Left lung (tissue), 10 donors: Measurements from ENCODE around the gene ARFRP1. TPM values are rescaled to one million over a fixed set of nuclear protein-coding genes. Genes with fewer than 3 reads are reported as not detected.

Experiments used
- ATAC-seq: fragments of 200-7000 bp; cut with Tn5 transposase; one replicate; pipeline ENCODE4 v1.9.1; 2020; ENCODE audit warnings: moderate library complexity
- DNase-seq, 4 donors: peaks; one replicate each; pipeline ENCODE4 v3.0.0-alpha.2; 2013 to 2020
- H3K27ac ChIP-seq, 2 donors: fragments of 200-600 bp; sonication (generic) in 1 of 2; one replicate each; pipeline versions ENCODE4 v1.5.0 to v1.8.0; 2020 to 2021
- H3K27me3 ChIP-seq, 2 donors: fragments of 200-600 bp; sonication (generic) in 1 of 2; one replicate each; pipeline versions ENCODE4 v1.5.0 to v1.8.0; 2020 to 2021
- H3K36me3 ChIP-seq, 2 donors: fragments of 200-600 bp; sonication (generic) in 1 of 2; one replicate each; pipeline versions ENCODE4 v1.5.0 to v1.8.0; 2020 to 2021
- H3K4me1 ChIP-seq, 2 donors: fragments of 200-600 bp; one replicate each; pipeline ENCODE4 v1.8.0; 2021
- H3K4me3 ChIP-seq, 2 donors: fragments of 200-600 bp; sonication (generic) in 1 of 2; one replicate each; pipeline versions ENCODE4 v1.5.0 to v1.8.0; 2020 to 2021; ENCODE audit warnings: mild to moderate bottlenecking in 1 of 2
- H3K9me3 ChIP-seq, 2 donors: fragments of 200-600 bp; sonication (generic) in 1 of 2; one replicate each; pipeline versions ENCODE4 v1.5.0 to v1.8.0; 2020 to 2021
- CTCF ChIP-seq, 2 donors: fragments of 200-600 bp; sonication (generic) in 1 of 2; IDR thresholded peaks; one replicate each; pipeline versions ENCODE4 v1.5.0 to v1.8.0; 2021; ENCODE audit warnings: antibody characterized with exemption in 2 of 2
- intact Hi-C, 2 donors: fragments of 100-400 bp; cut with DNase I; formaldehyde crosslinking; loops; one replicate each; pipeline versions ENCODE4 v1.11.2 to v1.14.2; 2022
- polyA plus RNA-seq, 6 donors: library from polyadenylated mRNA; unstranded; fragments of 120-200 nt; gene quantifications; one replicate each; pipeline ENCODE4 v1.2.1, GENCODE V29; 2013; ENCODE audit not compliant: insufficient read length in 6 of 6
- total RNA-seq, 2 donors: library from RNA; stranded (reverse); fragmentation: NEBNext Ultra II Directional; extraction: Animal tissue kit (Norgen Biotek cat#: 25700); gene quantifications; one replicate each; pipeline ENCODE4 v1.2.1, GENCODE V29; 2021
- donor health status: DM: no; HTN: yes; CAD: no.
- donor health status: DM: no; HTN: no; CAD: no.

ARFRP1 gene
- total and polyA plus RNA-seq, 8 donors = 29.1 to 46.9 (median 32.8) TPM

- DNase-seq = peak in 1 of 4 donors; percentile 72
- peaks cover 0 to 10% of the 10 kb centered on the region in 2 donors for H3K27me3 ChIP-seq
Observed at GRCh38 chr20:63694584-63695423, 13.0 kb downstream of the ARFRP1 start.

GRCh38 chr20:63693733-63694583, 13.8 kb downstream of the ARFRP1 start:
- no peaks in the 10 kb centered on the region for H3K9me3 ChIP-seq
- TF ChIP-seq CTCF (IDR thresholded peaks at IDR 0.05) = no peak
- peaks cover 0 to 29% of the 10 kb centered on the region in 2 donors for H3K36me3 ChIP-seq
- peaks cover 0 to 10% of the 10 kb centered on the region in 2 donors for H3K27me3 ChIP-seq
- intact Hi-C loops = no loop called here
- no peak for DNase-seq
- no peak for ATAC-seq
- no peak overlapping the region for H3K4me3 ChIP-seq
- peaks cover 9 to 50% of the 10 kb centered on the region in 2 donors for H3K4me1 ChIP-seq
- no peak overlapping the region for H3K27ac ChIP-seq

More at GRCh38 chr20:63694584-63695423, 13.0 kb downstream of the ARFRP1 start:
- H3K9me3 ChIP-seq = no peaks in the 10 kb centered on the region
- TF ChIP-seq CTCF (IDR thresholded peaks at IDR 0.05) = no peak
- peaks cover 12 to 51% of the 10 kb centered on the region in 2 donors for H3K4me1 ChIP-seq
- ATAC-seq = no peak
- intact Hi-C loops = no loop called here
- H3K27ac ChIP-seq = no peak overlapping the region
- no peak overlapping the region for H3K4me3 ChIP-seq
- peaks cover 0 to 35% of the 10 kb centered on the region in 2 donors for H3K36me3 ChIP-seq

- ATAC-seq (no peak), DNase-seq (no peak)
- Histone ChIP-seq H3K27ac (peak overlapping the region in 1 of 2 donors; percentile 10), H3K27me3 (peaks cover 0 to 10% of the 10 kb centered on the region in 2 donors), H3K9me3 (no peaks in the 10 kb centered on the region), H3K36me3 (peaks cover 0 to 29% of the 10 kb centered on the region in 2 donors), H3K4me3 (no peak overlapping the region), H3K4me1 (peaks cover 9 to 50% of the 10 kb centered on the region in 2 donors)
- no peak for TF ChIP-seq CTCF (IDR thresholded peaks at IDR 0.05)
- intact Hi-C loops = no loop called here
Observed at GRCh38 chr20:63693083-63693732, 14.6 kb downstream of the ARFRP1 start.

- Histone ChIP-seq H3K27me3 (peaks cover 0 to 10% of the 10 kb centered on the region in 2 donors), H3K27ac (peak overlapping the region in 1 of 2 donors; percentile 10), H3K9me3 (no peaks in the 10 kb centered on the region), H3K36me3 (peaks cover 0 to 29% of the 10 kb centered on the region in 2 donors), H3K4me3 (no peak overlapping the region), H3K4me1 (peaks cover 13 to 50% of the 10 kb centered on the region in 2 donors)
- ATAC-seq = peak; percentile 1
- TF ChIP-seq CTCF (IDR thresholded peaks at IDR 0.05) = no peak
- intact Hi-C loops = no loop called here
- DNase-seq = no peak
Observed at GRCh38 chr20:63692436-63693082, 15.2 kb downstream of the ARFRP1 start.
